ENCODE measurements around the gene BUB1. TPM values are rescaled to one million over a fixed set of nuclear protein-coding genes. Genes with fewer than 3 reads are reported as not detected.
A peak's percentile ranks its signal among the peaks of the same experiment; 100 is the strongest.
"Not testable (repeated sequence)": the region's sequence is repeated elsewhere in the genome, so short reads cannot be mapped to it uniquely, and the experiment has no call there.

BUB1 gene
- total RNA-seq: 7.8 TPM

- DNase-seq: peak; percentile 95
Observed at GRCh38 chr2:110677530-110678456, at the start of gene BUB1. BUB1 (minus strand) TSS chr2:110678063; CDS start chr2:110677995, 68 bp downstream.

- no peak for DNase-seq
Observed at GRCh38 chr2:110726285-110726684, 48.4 kb upstream of the BUB1 start.

- DNase-seq: no peak
Observed at GRCh38 chr2:110725859-110726258, 48.0 kb upstream of the BUB1 start.

GRCh38 chr2:110725370-110725769 is 47.5 kb upstream of the BUB1 start:
- no peak for DNase-seq

GRCh38 chr2:110724820-110725219 is 47.0 kb upstream of the BUB1 start:
- DNase-seq: no peak

GRCh38 chr2:110720547-110720946 is 42.7 kb upstream of the BUB1 start:
- no peak for DNase-seq

- no peak for DNase-seq
Observed at GRCh38 chr2:110718990-110719389, 41.1 kb upstream of the BUB1 start.

GRCh38 chr2:110718382-110718781 is 40.5 kb upstream of the BUB1 start:
- no peak for DNase-seq

GRCh38 chr2:110717734-110718133 is 39.9 kb upstream of the BUB1 start:
- DNase-seq: no peak

- DNase-seq: no peak
Observed at GRCh38 chr2:110716959-110717645, 39.2 kb upstream of the BUB1 start.

- DNase-seq: no peak
Observed at GRCh38 chr2:110714452-110715224, 36.8 kb upstream of the BUB1 start.

- no peak for DNase-seq
Observed at GRCh38 chr2:110713513-110714362, 35.9 kb upstream of the BUB1 start.

GRCh38 chr2:110712737-110713136 is 34.9 kb upstream of the BUB1 start:
- DNase-seq: no peak

- DNase-seq: no peak
Observed at GRCh38 chr2:110708455-110708854, 30.6 kb upstream of the BUB1 start.

GRCh38 chr2:110707386-110707965 is 29.6 kb upstream of the BUB1 start:
- DNase-seq: no peak

GRCh38 chr2:110702514-110703380 is 24.9 kb upstream of the BUB1 start:
- DNase-seq: no peak

- DNase-seq: not testable (repeated sequence)
Observed at GRCh38 chr2:110698253-110698652, 20.4 kb upstream of the BUB1 start.

- DNase-seq: not testable (repeated sequence)
Observed at GRCh38 chr2:110695146-110695898, 17.5 kb upstream of the BUB1 start.

- no peak for DNase-seq
Observed at GRCh38 chr2:110691612-110692258, 13.9 kb upstream of the BUB1 start.

Measured in occipital lobe (tissue), 2 donors.